H1 (cell line): Measurements from ENCODE around the gene IKBIP. TPM values are rescaled to one million over a fixed set of nuclear protein-coding genes. Genes with fewer than 3 reads are reported as not detected.

ENCODE experiments used
- CTCF ChIA-PET: fragments of 300-600 bp; sonication (Branson Sonifier 250); formaldehyde crosslinking; loops from one replicate; lab custom pipeline; 2021; ENCODE audit not compliant: partially characterized antibody; lab: Charles Lee
- POLR2A ChIA-PET: fragments of 300-600 bp; sonication (Branson Sonifier 250); formaldehyde crosslinking; loops from one replicate; lab custom pipeline; 2021; ENCODE audit warnings: inconsistent platforms; ENCODE audit not compliant: partially characterized antibody; lab: Charles Lee
- DNase-seq, 2 experiments: peaks; one replicate each; pipeline versions ENCODE4 v3.0.0 to v3.0.0-alpha.2; 2010 to 2022; ENCODE audit warnings: low spot score in 2 of 2, low read depth in 1 of 2, mixed read lengths in 1 of 2
- FAIRE-seq: peaks from 2 replicates; lab custom pipeline; 2011; peaks lifted over from hg19 to GRCh38; lab: Jason Lieb, UNC
- H2AFZ ChIP-seq: 2 replicates; pipeline ENCODE4 v1.8.1; 2012; ENCODE audit warnings: low read length, inconsistent platforms
- H2AK5ac ChIP-seq: 2 replicates; pipeline ENCODE4 v1.6.1; 2013; ENCODE audit warnings: low read depth, low read length
- H2BK120ac ChIP-seq: replicated peaks from 2 replicates; pipeline ENCODE3; 2013; ENCODE audit warnings: low read depth, low read length, inconsistent platforms
- H2BK12ac ChIP-seq: 2 replicates; pipeline ENCODE4 v1.6.1; 2013; ENCODE audit warnings: low read depth, low read length
- H2BK15ac ChIP-seq: 2 replicates; pipeline ENCODE4 v1.6.1; 2013; ENCODE audit warnings: low read length
- H2BK20ac ChIP-seq: 2 replicates; pipeline ENCODE4 v1.6.1; 2013; ENCODE audit warnings: low read length
- H2BK5ac ChIP-seq: 2 replicates; pipeline ENCODE4 v1.6.1; 2013; ENCODE audit warnings: low read depth, low read length
- H3K14ac ChIP-seq: 2 replicates; pipeline ENCODE4 v1.6.1; 2013; ENCODE audit warnings: inconsistent platforms; ENCODE audit not compliant: insufficient read length
- H3K18ac ChIP-seq: 2 replicates; pipeline ENCODE4 v1.6.1; 2013; ENCODE audit warnings: low read length; ENCODE audit errors: extremely low read depth
- H3K23ac ChIP-seq: 2 replicates; pipeline ENCODE4 v1.6.1; 2013; ENCODE audit warnings: inconsistent platforms; ENCODE audit not compliant: insufficient read length
- H3K23me2 ChIP-seq: 2 replicates; pipeline ENCODE4 v1.6.1; 2013; ENCODE audit warnings: low read depth, low read length
- H3K27ac ChIP-seq: 2 replicates; pipeline ENCODE4 v1.6.1; 2011; ENCODE audit warnings: low read depth, low read length, inconsistent platforms
- H3K27me3 ChIP-seq, 4 experiments: replicated peaks in 1 of 4; 1 replicate in 1 of 4; 2 replicates in 3 of 4; pipeline versions ENCODE4 v1.6.1 to v1.8.1; 2011 to 2013; ENCODE audit warnings: low read length in 3 of 4, mild to moderate bottlenecking in 3 of 4, inconsistent platforms in 2 of 4, mixed read lengths in 2 of 4, moderate library complexity in 1 of 4; ENCODE audit not compliant: control insufficient read depth in 3 of 4, insufficient read depth in 3 of 4; ENCODE audit errors: extremely low read depth in 1 of 4
- H3K36me3 ChIP-seq, 4 experiments: 2 replicates each; pipeline versions ENCODE4 v1.6.1 to v1.8.1; 2011 to 2013; ENCODE audit warnings: mild to moderate bottlenecking in 4 of 4, low read length in 3 of 4, moderate library complexity in 2 of 4, control low read depth in 1 of 4, inconsistent platforms in 1 of 4; ENCODE audit not compliant: insufficient read depth in 4 of 4, control insufficient read depth in 2 of 4
- H3K4ac ChIP-seq: replicated peaks from 2 replicates; pipeline ENCODE3; 2013; ENCODE audit warnings: low read length, low read depth, mixed read lengths, inconsistent platforms; ENCODE audit not compliant: insufficient read length
- H3K4me1 ChIP-seq, 4 experiments: replicated peaks in 1 of 4; 1 replicate in 1 of 4; 2 replicates in 3 of 4; pipeline versions ENCODE4 v1.6.1 to v1.8.1; 2011 to 2013; ENCODE audit warnings: low read length in 3 of 4, inconsistent platforms in 2 of 4, mixed read lengths in 1 of 4; ENCODE audit not compliant: insufficient read depth in 4 of 4, control insufficient read depth in 3 of 4
- H3K4me2 ChIP-seq, 2 experiments: 2 replicates each; pipeline versions ENCODE4 v1.6.1 to v1.8.1; 2011 to 2013; ENCODE audit warnings: low read depth in 2 of 2, low read length in 2 of 2, control low read depth in 1 of 2, inconsistent platforms in 1 of 2, mild to moderate bottlenecking in 1 of 2; ENCODE audit not compliant: insufficient read depth in 1 of 2
- H3K4me3 ChIP-seq, 4 experiments: fragments of 200-600, 300-600 bp in 1 of 4; sonication (generic), shearing (Covaris generic), sonication (Bioruptor Twin) in 1 of 4; 2 replicates each; pipeline versions ENCODE4 v1.5.1 to v1.8.1; 2011 to 2016; ENCODE audit warnings: low read length in 4 of 4, low read depth in 3 of 4, control low read depth in 2 of 4, inconsistent platforms in 2 of 4, mild to moderate bottlenecking in 2 of 4, mixed read lengths in 1 of 4, moderate library complexity in 1 of 4; ENCODE audit not compliant: insufficient read depth in 2 of 4; ENCODE audit errors: extremely low read depth in 1 of 4
- H3K56ac ChIP-seq: replicated peaks from 2 replicates; pipeline ENCODE3; 2013; ENCODE audit warnings: low read depth, mild to moderate bottlenecking, mixed read lengths, low read length, inconsistent platforms; ENCODE audit not compliant: insufficient read length
- H3K79me1 ChIP-seq: 2 replicates; pipeline ENCODE4 v1.6.1; 2013; ENCODE audit warnings: low read depth, low read length, control low read depth
- H3K79me2 ChIP-seq, 2 experiments: 2 replicates each; pipeline versions ENCODE4 v1.6.1 to v1.8.1; 2012 to 2013; ENCODE audit warnings: low read length in 2 of 2, mild to moderate bottlenecking in 2 of 2, inconsistent platforms in 1 of 2; ENCODE audit not compliant: insufficient read depth in 2 of 2, control insufficient read depth in 1 of 2
- H3K9ac ChIP-seq, 4 experiments: replicated peaks in 1 of 4; 1 replicate in 1 of 4; 2 replicates in 3 of 4; pipeline versions ENCODE4 v1.6.1 to v1.8.1; 2011 to 2013; ENCODE audit warnings: low read depth in 3 of 4, low read length in 3 of 4, control low read depth in 2 of 4, mild to moderate bottlenecking in 2 of 4, moderate library complexity in 2 of 4, inconsistent platforms in 1 of 4; ENCODE audit errors: extremely low read depth in 1 of 4
- H3K9me3 ChIP-seq, 2 experiments: 2 replicates each; pipeline versions ENCODE4 v1.6.1 to v1.8.1; 2012 to 2013; ENCODE audit warnings: mild to moderate bottlenecking in 2 of 2, moderate library complexity in 2 of 2, control low read depth in 1 of 2, inconsistent platforms in 1 of 2, low read depth in 1 of 2, low read length in 1 of 2, mixed read lengths in 1 of 2; ENCODE audit not compliant: insufficient read depth in 2 of 2
- H4K20me1 ChIP-seq, 2 experiments: replicated peaks in 1 of 2; 2 replicates each; pipeline versions ENCODE3 to v1.8.1; 2011 to 2013; ENCODE audit warnings: inconsistent platforms in 2 of 2, low read length in 2 of 2, mild to moderate bottlenecking in 1 of 2; ENCODE audit not compliant: insufficient read depth in 2 of 2, control insufficient read depth in 1 of 2
- H4K5ac ChIP-seq: 2 replicates; pipeline ENCODE4 v1.6.1; 2013; ENCODE audit warnings: low read length, low read depth, mixed read lengths, inconsistent platforms; ENCODE audit not compliant: insufficient read length
- H4K8ac ChIP-seq: 2 replicates; pipeline ENCODE4 v1.8.0; 2013; ENCODE audit warnings: mild to moderate bottlenecking, moderate library complexity, low read length, inconsistent platforms; ENCODE audit not compliant: insufficient read depth; ENCODE audit errors: extremely low read depth
- H4K91ac ChIP-seq: replicated peaks from 2 replicates; pipeline ENCODE3; 2013; ENCODE audit warnings: low read length, mixed read lengths, inconsistent platforms; ENCODE audit not compliant: insufficient read length
- CEBPB ChIP-seq: IDR thresholded peaks from 2 replicates; pipeline ENCODE4 v1.6.1; 2012; ENCODE audit warnings: low read depth, low read length
- CHD1 ChIP-seq: IDR thresholded peaks from 2 replicates; pipeline ENCODE4 v1.6.1; 2012; ENCODE audit warnings: low read depth, low read length, improper control_type of control experiment
- CREB1 ChIP-seq: IDR thresholded peaks from 2 replicates; pipeline ENCODE4 v1.6.1; 2012; ENCODE audit warnings: inconsistent platforms
- GABPA ChIP-seq: IDR thresholded peaks from 2 replicates; pipeline ENCODE4 v1.6.1; 2011; ENCODE audit warnings: mild to moderate bottlenecking, low read length, moderate library complexity, borderline replicate concordance; ENCODE audit not compliant: insufficient read depth
- KDM5A ChIP-seq: fragments of 200-600 bp; IDR thresholded peaks from 2 replicates; pipeline ENCODE4 v1.7.1; 2012; ENCODE audit warnings: mild to moderate bottlenecking, low read length, inconsistent platforms, mixed read lengths
- RXRA ChIP-seq: IDR thresholded peaks from 2 replicates; pipeline ENCODE4 v1.6.1; 2011; ENCODE audit warnings: low read depth, mild to moderate bottlenecking, low read length, moderate library complexity; ENCODE audit not compliant: insufficient read depth
- SP1 ChIP-seq: IDR thresholded peaks from 2 replicates; pipeline ENCODE4 v1.6.1; 2011; ENCODE audit warnings: low read depth, low read length
- WGBS, 2 experiments: shearing (Covaris generic) in 1 of 2; methylation state at CpG; one replicate each; pipeline versions ENCODE4 v1.1.6 to v1.1.7; 2013 to 2015; ENCODE audit warnings: low lambda C conversion rate in 2 of 2, mixed read lengths in 2 of 2, inconsistent platforms in 1 of 2, low coverage in 1 of 2, missing lambda C conversion rate in 1 of 2; ENCODE audit not compliant: insufficient replicate concordance in 2 of 2, insufficient coverage in 1 of 2, insufficient read length in 1 of 2; ENCODE audit errors: extremely low coverage in 1 of 2, missing lambda C conversion rate in 1 of 2; 5-methylcytosine and 5-hydroxymethylcytosine counted together
- polyA plus RNA-seq, 7 experiments: library from polyadenylated mRNA; depleted of rRNA in 3 of 7; stranded (reverse) in 5 of 7; unstranded in 2 of 7; fragments of >200 nt in 5 of 7; fragments of 200-250 nt in 2 of 7; gene quantifications; 1 replicate in 5 of 7; 2 replicates in 1 of 7; 4 replicates in 1 of 7; pipeline versions ENCODE4 v1.2.1 to v1.2.3, GENCODE V29; 2011 to 2013; ENCODE audit warnings: missing spikeins in 2 of 7, mixed read lengths in 2 of 7
- total RNA-seq: library from RNA; stranded (reverse); fragmentation: NEBNext Ultra II Directional; extraction: Animal tissue kit (Norgen Biotek cat#: 25700); gene quantifications from 2 replicates; pipeline ENCODE4 v1.2.1, GENCODE V29; 2021

Gene IKBIP
- total and polyA plus RNA-seq, 2 of the 8 experiments (the other 6 are each of a cell fraction or from before 2014, with no cell fraction given) = 2.7 to 12.4 TPM

GRCh38 chr12:98610596-98610995 is 34.0 kb downstream of the IKBIP start:
- Histone ChIP-seq H2BK120ac (no peak overlapping the region), H3K23ac (no peak overlapping the region), H3K36me3 (no peaks in the 10 kb centered on the region), H3K4me2 (no peak overlapping the region), H3K27me3 (no peaks in the 10 kb centered on the region), H2BK15ac (no peak overlapping the region), H3K23me2 (no peaks in the 10 kb centered on the region), H2AFZ (no peak overlapping the region), H2AK5ac (no peak overlapping the region), H3K56ac (no peak overlapping the region), H3K14ac (no peak overlapping the region), H3K27ac (no peak overlapping the region), H4K5ac (no peak overlapping the region), H2BK12ac (no peak overlapping the region), H3K18ac (no peak overlapping the region), H3K4me1 (no peaks in the 10 kb centered on the region), H4K8ac (no peak overlapping the region), H3K9me3 (no peaks in the 10 kb centered on the region), H4K91ac (no peak overlapping the region), H3K79me1 (no peaks in the 10 kb centered on the region), H3K4ac (no peak overlapping the region), H3K79me2 (no peaks in the 10 kb centered on the region), H4K20me1 (no peaks in the 10 kb centered on the region), H3K4me3 (no peak overlapping the region), H2BK20ac (no peak overlapping the region), H3K9ac (no peak overlapping the region), H2BK5ac (no peak overlapping the region)
- TF ChIP-seq KDM5A = no peak
- TF ChIP-seq CEBPB = no peak
- TF ChIP-seq SP1 = no peak
- no peak for TF ChIP-seq RXRA
- no peak for TF ChIP-seq CREB1
- TF ChIP-seq CHD1 = no peak
- TF ChIP-seq GABPA = no peak
- CTCF ChIA-PET = interaction anchor here (2.7 kb wide), 1 partner anchor 44 kb away, joined by 7 read pairs; no protein-coding TSS in a partner anchor
- no peak for DNase-seq
- 93% methylated on average over 2 of the region's 2 CpGs; no CpG with 5 or more reads in 1 of the 2 experiments for WGBS, 2 experiments
- POLR2A ChIA-PET = interaction anchor here (1.7 kb wide), 1 partner anchor 8 kb away, joined by 7 read pairs; no protein-coding TSS in a partner anchor
- FAIRE-seq = no peak
